ENCODE measurements around the gene NEK1.

The NEK1 gene

DNA sequence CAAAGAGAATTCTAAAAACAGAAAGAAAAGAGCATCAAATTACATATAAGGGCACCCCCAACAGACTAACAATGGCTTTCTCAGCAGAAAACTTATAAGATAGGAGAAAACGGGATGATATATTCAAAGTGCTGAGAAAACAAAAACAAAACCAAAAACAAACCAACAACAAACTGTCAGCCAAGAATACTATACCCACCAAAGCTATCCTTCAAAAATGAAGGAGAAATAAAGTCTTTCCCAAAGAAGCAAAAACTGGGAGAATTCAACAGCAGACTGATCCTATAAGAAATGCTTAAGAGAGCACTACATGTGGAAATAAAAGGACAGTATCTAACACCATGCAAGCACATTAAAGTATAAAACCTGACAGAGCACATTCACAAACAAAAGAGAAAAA is 168.6 kb downstream of the NEK1 start:
- Histone ChIP-seq H3K4me2 (ENCODE audit: low read depth, low read length, poor library complexity, severe bottlenecking) (no peak overlapping the region), H3K79me2 (ENCODE audit: insufficient read depth, low read length) (no peaks in the 10 kb centered on the region), H4K20me1 (ENCODE audit: low read depth, low read length) (no peaks in the 10 kb centered on the region), H3K36me3 (ENCODE audit: low read length) (peaks cover 10% of the 10 kb centered on the region), H3F3A (ENCODE audit: insufficient read depth) (no peaks in the 10 kb centered on the region), H3K27ac (ENCODE audit: low read depth, low read length) (no peak overlapping the region), H3K4me3 (ENCODE audit: insufficient read depth, low read length, poor library complexity, severe bottlenecking) (no peak overlapping the region), H3K27me3 (ENCODE audit: low read length) (no peaks in the 10 kb centered on the region), H3K9me3 (ENCODE audit: insufficient read depth, low read length) (no peaks in the 10 kb centered on the region), H3K9ac (ENCODE audit: low read length) (no peak overlapping the region), H2AFZ (ENCODE audit: low read depth, low read length, severe bottlenecking) (no peak overlapping the region), H3K9me2 (replicated peaks; ENCODE audit: insufficient read depth, low read length) (no peaks in the 10 kb centered on the region)
- TF ChIP-seq EZH2phosphoT487 (conservative IDR thresholded peaks at IDR 0.05; ENCODE audit: low read length) = no peak
- TF ChIP-seq, protein P1, sequence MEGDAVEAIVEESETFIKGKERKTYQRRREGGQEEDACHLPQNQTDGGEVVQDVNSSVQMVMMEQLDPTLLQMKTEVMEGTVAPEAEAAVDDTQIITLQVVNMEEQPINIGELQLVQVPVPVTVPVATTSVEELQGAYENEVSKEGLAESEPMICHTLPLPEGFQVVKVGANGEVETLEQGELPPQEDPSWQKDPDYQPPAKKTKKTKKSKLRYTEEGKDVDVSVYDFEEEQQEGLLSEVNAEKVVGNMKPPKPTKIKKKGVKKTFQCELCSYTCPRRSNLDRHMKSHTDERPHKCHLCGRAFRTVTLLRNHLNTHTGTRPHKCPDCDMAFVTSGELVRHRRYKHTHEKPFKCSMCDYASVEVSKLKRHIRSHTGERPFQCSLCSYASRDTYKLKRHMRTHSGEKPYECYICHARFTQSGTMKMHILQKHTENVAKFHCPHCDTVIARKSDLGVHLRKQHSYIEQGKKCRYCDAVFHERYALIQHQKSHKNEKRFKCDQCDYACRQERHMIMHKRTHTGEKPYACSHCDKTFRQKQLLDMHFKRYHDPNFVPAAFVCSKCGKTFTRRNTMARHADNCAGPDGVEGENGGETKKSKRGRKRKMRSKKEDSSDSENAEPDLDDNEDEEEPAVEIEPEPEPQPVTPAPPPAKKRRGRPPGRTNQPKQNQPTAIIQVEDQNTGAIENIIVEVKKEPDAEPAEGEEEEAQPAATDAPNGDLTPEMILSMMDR (IDR thresholded peaks at IDR 0.05; ENCODE audit: insufficient read depth, low read length, poor library complexity, severe bottlenecking) = no peak

DNA sequence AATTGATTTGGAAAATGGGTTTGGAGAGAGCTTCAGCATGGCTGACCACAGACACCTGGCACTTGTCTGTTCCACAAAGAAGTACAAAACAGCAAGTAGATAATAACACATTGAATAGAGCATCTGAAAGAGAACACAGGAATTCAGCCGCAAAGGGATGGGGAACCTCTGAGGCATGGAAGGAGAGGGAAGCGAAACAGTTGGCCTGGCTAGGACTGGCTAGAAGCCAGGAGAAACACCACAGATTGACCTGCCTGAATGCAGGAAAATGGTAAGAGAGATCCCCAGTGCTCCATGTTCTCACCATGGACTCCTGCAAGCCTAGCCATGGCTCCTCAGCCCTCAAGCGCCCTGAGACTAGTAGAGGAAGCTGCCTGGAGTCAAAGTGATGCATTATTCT is 171.9 kb downstream of the NEK1 start:
- peaks cover 10% of the 10 kb centered on the region for H3K36me3 ChIP-seq (ENCODE audit: low read length)
- TF ChIP-seq, protein P1 (IDR thresholded peaks at IDR 0.05; ENCODE audit: insufficient read depth, low read length, poor library complexity, severe bottlenecking) = no peak
- TF ChIP-seq EZH2phosphoT487 (conservative IDR thresholded peaks at IDR 0.05; ENCODE audit: low read length) = no peak
- no peaks in the 10 kb centered on the region for H3K27me3 ChIP-seq (ENCODE audit: low read length)
- H3K9me2 ChIP-seq (replicated peaks; ENCODE audit: insufficient read depth, low read length) = no peaks in the 10 kb centered on the region
- no peak overlapping the region for H3K4me2 ChIP-seq (ENCODE audit: low read depth, low read length, poor library complexity, severe bottlenecking)
- H3K27ac ChIP-seq (ENCODE audit: low read depth, low read length) = no peak overlapping the region
- no peaks in the 10 kb centered on the region for H3K79me2 ChIP-seq (ENCODE audit: insufficient read depth, low read length)
- no peaks in the 10 kb centered on the region for H4K20me1 ChIP-seq (ENCODE audit: low read depth, low read length)
- no peak overlapping the region for H2AFZ ChIP-seq (ENCODE audit: low read depth, low read length, severe bottlenecking)
- H3K9me3 ChIP-seq (ENCODE audit: insufficient read depth, low read length) = no peaks in the 10 kb centered on the region
- no peak overlapping the region for H3K9ac ChIP-seq (ENCODE audit: low read length)
- H3F3A ChIP-seq (ENCODE audit: insufficient read depth) = no peaks in the 10 kb centered on the region
- H3K4me3 ChIP-seq (ENCODE audit: insufficient read depth, low read length, poor library complexity, severe bottlenecking) = no peak overlapping the region

GRCh38 chr4:169439244-169439643 is 173.1 kb downstream of the NEK1 start:
- no peak overlapping the region for H3K27ac ChIP-seq (ENCODE audit: low read depth, low read length)
- H3K79me2 ChIP-seq (ENCODE audit: insufficient read depth, low read length) = no peaks in the 10 kb centered on the region
- no peak overlapping the region for H3K4me2 ChIP-seq (ENCODE audit: low read depth, low read length, poor library complexity, severe bottlenecking)
- no peaks in the 10 kb centered on the region for H3K9me3 ChIP-seq (ENCODE audit: insufficient read depth, low read length)
- H3K9me2 ChIP-seq (replicated peaks; ENCODE audit: insufficient read depth, low read length) = no peaks in the 10 kb centered on the region
- no peak overlapping the region for H3K4me3 ChIP-seq (ENCODE audit: insufficient read depth, low read length, poor library complexity, severe bottlenecking)
- H3F3A ChIP-seq (ENCODE audit: insufficient read depth) = no peaks in the 10 kb centered on the region
- H4K20me1 ChIP-seq (ENCODE audit: low read depth, low read length) = no peaks in the 10 kb centered on the region
- no peak overlapping the region for H2AFZ ChIP-seq (ENCODE audit: low read depth, low read length, severe bottlenecking)
- no peak for TF ChIP-seq EZH2phosphoT487 (conservative IDR thresholded peaks at IDR 0.05; ENCODE audit: low read length)
- TF ChIP-seq, protein P1 (IDR thresholded peaks at IDR 0.05; ENCODE audit: insufficient read depth, low read length, poor library complexity, severe bottlenecking) = no peak
- H3K9ac ChIP-seq (ENCODE audit: low read length) = no peak overlapping the region
- peaks cover 5% of the 10 kb centered on the region; the same call in 1 of the 2 replicates for H3K36me3 ChIP-seq (ENCODE audit: low read length)
- no peaks in the 10 kb centered on the region for H3K27me3 ChIP-seq (ENCODE audit: low read length)
